LoVo (cell line): ENCODE results near the gene GRK5.

ENCODE experiments used
- DNase-seq: peaks from one replicate; pipeline ENCODE4 v3.0.0-alpha.2; 2016; ENCODE audit warnings: low spot score

The GRK5 gene

GRCh38 chr10:119444866-119445265, 237.5 kb downstream of the GRK5 start:
- DNase-seq: no peak

- DNase-seq: peak; percentile 80
Measured at GRCh38 chr10:119445311-119445934, 238.1 kb downstream of the GRK5 start.

- no peak for DNase-seq
Measured at GRCh38 chr10:119445935-119446317, 238.6 kb downstream of the GRK5 start.

GRCh38 chr10:119446441-119447277, 239.3 kb downstream of the GRK5 start:
- DNase-seq: no peak

GRCh38 chr10:119447421-119447820, 240.1 kb downstream of the GRK5 start:
- no peak for DNase-seq

- no peak for DNase-seq
Measured at GRCh38 chr10:119447823-119448546, 240.6 kb downstream of the GRK5 start.

- DNase-seq: no peak
Measured at GRCh38 chr10:119448628-119449584, 241.5 kb downstream of the GRK5 start.

GRCh38 chr10:119449760-119450461, 242.5 kb downstream of the GRK5 start:
- no peak for DNase-seq

GRCh38 chr10:119450606-119451299, 243.4 kb downstream of the GRK5 start:
- no peak for DNase-seq

GRCh38 chr10:119451300-119451896, 244.0 kb downstream of the GRK5 start:
- DNase-seq: no peak

GRCh38 chr10:119452396-119452795, 245.0 kb downstream of the GRK5 start:
- DNase-seq: no peak

GRCh38 chr10:119453313-119453712, 245.9 kb downstream of the GRK5 start:
- DNase-seq: no peak

GRCh38 chr10:119454316-119454715, 246.9 kb downstream of the GRK5 start:
- no peak for DNase-seq

GRCh38 chr10:119454990-119455389, 247.6 kb downstream of the GRK5 start:
- no peak for DNase-seq

GRCh38 chr10:119455609-119456434, 248.5 kb downstream of the GRK5 start:
- no peak for DNase-seq

- no peak for DNase-seq
Measured at GRCh38 chr10:119456435-119456810, 249.1 kb downstream of the GRK5 start.

GRCh38 chr10:119457966-119458766, 250.8 kb downstream of the GRK5 start:
- no peak for DNase-seq

GRCh38 chr10:119459681-119460340, 252.4 kb downstream of the GRK5 start:
- DNase-seq: no peak
